GM18873 (cell line): ENCODE results near the gene SEMA4A.
A peak's percentile ranks its signal among the peaks of the same experiment; 100 is the strongest.
"Not testable (repeated sequence)": the region's sequence is repeated elsewhere in the genome, so short reads cannot be mapped to it uniquely, and the experiment has no call there.

ENCODE experiments used
- ATAC-seq: cut with Tn5 transposase; IDR thresholded peaks from one replicate; pipeline ENCODE4 v1.9.1; 2021; ENCODE audit warnings: mild to moderate bottlenecking, moderate library complexity, moderate number of reproducible peaks; ENCODE audit not compliant: unreplicated experiment, low FRiP score

SEMA4A gene

GRCh38 chr1:156190265-156190664 lies 36.9 kb downstream of the SEMA4A start:
- not testable (repeated sequence) for ATAC-seq

GRCh38 chr1:156191292-156191964 lies 38.0 kb downstream of the SEMA4A start:
- no peak for ATAC-seq

- ATAC-seq: no peak
Measured at GRCh38 chr1:156193208-156193487, 39.8 kb downstream of the SEMA4A start.

DNA sequence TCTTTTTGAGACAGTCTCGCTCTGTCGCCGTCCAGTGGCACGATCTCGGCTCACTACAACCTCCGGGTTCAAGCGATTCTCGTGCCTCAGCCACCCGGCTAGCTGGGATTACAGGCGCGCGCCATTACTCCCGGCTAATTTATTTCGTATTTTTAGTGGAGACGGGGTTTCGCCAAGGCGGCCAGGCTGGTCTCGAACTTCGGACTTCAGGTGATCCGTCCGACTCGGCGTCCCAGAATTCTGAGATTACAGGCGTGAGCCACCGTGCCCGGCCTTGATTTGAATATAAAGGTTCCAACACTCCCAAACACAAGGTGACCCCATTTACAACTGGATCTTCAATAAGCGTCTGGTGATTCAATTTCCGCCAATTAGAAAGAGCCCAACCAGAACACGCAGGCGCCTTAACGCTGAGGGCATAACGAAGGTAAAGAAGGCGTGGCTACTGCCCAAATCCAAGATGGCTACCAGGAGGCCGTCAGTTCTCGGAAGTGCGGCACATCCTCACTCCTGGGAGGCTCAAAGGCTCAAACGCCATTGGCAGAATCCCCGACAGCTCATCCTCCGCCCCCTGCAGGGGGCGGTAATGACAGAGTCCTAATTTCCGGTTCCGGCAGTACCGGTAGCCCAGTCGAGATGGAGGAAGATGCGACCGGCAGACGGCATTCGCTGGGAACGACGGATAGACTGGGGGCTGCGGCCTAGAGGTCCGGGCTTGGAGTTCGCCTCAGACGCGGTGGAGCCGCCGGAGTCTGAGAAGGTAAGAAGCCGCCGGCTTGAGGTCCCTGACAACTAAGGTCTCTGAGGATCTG lies 40.3 kb downstream of the SEMA4A start, which contains the start of gene SLC25A44:
SLC25A44 (plus strand) TSS at position 617 of the 812 bp plus-strand sequence. CDS start 5,744 bp downstream, outside the sequence.
- peak; percentile 89 for ATAC-seq

- ATAC-seq: no peak
Measured at GRCh38 chr1:156194300-156194652, 40.9 kb downstream of the SEMA4A start.

DNA sequence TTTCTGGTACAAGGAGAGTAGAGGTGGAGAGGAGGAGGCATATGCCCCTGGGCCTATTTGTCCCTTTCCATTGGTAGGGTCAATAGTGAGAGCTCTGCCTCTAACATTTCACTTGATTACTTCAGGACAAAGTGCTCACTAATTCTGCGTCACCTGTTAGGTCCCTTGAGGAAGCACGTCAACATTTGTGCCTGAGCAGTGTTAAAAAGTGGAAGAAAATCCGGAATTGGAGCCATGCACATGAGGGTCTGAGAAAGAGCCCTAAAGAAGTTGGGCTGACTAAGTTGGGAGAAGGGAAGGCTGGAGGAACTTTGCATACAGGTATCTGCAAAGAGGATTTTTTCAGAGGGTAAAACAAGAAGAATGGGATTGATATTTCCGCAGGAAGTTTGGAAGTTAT lies 42.5 kb downstream of the SEMA4A start:
- no peak for ATAC-seq

GRCh38 chr1:156196445-156196844 lies 43.1 kb downstream of the SEMA4A start:
- ATAC-seq: no peak

GRCh38 chr1:156198831-156199349 lies 45.5 kb downstream of the SEMA4A start:
- ATAC-seq: no peak

DNA sequence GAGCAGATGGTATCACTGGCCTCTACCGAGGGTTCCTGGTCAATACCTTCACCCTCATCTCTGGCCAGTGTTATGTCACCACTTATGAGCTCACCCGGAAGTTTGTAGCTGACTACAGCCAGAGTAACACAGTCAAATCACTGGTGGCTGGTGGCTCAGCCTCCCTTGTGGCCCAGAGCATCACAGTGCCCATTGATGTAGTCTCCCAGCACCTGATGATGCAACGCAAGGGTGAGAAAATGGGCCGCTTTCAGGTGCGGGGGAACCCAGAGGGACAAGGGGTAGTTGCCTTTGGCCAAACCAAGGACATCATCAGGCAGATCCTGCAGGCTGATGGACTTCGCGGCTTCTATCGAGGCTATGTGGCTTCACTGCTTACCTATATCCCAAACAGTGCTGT lies 46.7 kb downstream of the SEMA4A start:
- ATAC-seq: no peak

GRCh38 chr1:156203331-156203730 lies 49.9 kb downstream of the SEMA4A start:
- ATAC-seq: no peak

- ATAC-seq: no peak
Measured at GRCh38 chr1:156204686-156205085, 51.3 kb downstream of the SEMA4A start.

- no peak for ATAC-seq
Measured at GRCh38 chr1:156211243-156211642, 57.9 kb downstream of the SEMA4A start.

- no peak for ATAC-seq
Measured at GRCh38 chr1:156212130-156212529, 58.7 kb downstream of the SEMA4A start.

DNA sequence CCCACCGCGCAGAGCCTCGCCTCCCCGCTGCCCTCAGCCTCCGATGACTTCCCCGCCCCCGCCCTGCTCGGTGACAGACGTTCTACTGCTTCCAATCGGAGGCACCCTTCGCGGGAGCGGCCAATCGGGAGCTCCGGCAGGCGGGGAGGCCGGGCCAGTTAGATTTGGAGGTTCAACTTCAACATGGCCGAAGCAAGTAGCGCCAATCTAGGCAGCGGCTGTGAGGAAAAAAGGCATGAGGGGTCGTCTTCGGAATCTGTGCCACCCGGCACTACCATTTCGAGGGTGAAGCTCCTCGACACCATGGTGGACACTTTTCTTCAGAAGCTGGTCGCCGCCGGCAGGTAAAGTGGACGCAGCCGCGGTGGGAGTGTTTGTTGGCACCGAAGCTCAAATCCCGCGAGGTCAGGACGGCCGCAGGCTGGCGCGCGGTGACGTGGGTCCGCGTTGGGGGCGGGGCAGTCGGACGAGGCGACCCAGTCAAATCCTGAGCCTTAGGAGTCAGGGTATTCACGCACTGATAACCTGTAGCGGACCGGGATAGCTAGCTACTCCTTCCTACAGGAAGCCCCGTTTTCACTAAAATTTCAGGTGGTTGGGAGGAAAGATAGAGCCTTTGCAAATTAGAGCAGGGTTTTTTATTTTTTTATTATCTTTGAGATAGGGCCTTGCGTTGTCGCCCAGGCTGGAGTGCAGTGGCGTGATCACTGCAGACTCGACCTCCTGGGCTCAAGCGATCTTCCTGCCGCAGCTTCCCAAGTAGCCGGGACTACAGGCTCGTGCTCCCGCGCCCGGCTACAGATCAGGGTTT lies 59.7 kb downstream of the SEMA4A start, which contains the start of gene PMF1:
PMF1 (plus strand) TSS at position 175 of the 811 bp plus-strand sequence; CDS start at position 184, 9 bp downstream.
- peak; percentile 80 for ATAC-seq

- no peak for ATAC-seq
Measured at GRCh38 chr1:156213644-156213966, 60.2 kb downstream of the SEMA4A start.

DNA sequence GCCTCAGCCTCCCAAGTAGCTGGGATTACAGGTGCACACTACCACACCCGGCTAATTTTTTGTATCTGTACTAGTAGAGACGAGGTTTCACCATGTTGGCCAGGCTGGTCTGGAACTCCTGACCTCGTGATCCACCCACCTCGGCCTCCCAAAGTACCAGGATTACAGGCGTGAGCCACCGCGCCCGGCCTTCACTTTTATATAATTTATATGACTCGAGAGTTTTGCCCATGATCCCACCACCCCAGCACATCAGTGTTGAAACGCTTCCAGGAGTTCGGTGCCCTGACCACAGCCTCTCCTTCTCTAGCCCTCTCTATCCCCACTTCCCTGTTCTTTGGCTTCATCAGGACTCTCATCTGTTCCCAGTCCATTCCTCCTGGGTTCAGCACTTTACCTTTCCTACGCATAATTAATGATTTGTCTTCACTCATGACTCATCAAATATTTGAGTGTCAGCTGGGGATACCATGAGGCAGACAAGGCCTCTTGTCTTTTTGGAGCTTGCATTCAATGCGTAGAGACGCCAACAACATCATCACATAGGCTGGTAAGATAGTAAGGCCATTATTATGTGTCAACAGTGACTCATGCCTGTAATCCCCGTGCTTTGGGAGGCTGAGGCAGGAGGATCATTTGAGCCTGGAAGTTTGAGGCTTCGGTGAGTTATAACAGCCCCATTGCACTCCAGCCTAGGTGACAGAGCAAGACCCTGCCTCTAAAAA lies 60.8 kb downstream of the SEMA4A start:
- no peak for ATAC-seq

DNA sequence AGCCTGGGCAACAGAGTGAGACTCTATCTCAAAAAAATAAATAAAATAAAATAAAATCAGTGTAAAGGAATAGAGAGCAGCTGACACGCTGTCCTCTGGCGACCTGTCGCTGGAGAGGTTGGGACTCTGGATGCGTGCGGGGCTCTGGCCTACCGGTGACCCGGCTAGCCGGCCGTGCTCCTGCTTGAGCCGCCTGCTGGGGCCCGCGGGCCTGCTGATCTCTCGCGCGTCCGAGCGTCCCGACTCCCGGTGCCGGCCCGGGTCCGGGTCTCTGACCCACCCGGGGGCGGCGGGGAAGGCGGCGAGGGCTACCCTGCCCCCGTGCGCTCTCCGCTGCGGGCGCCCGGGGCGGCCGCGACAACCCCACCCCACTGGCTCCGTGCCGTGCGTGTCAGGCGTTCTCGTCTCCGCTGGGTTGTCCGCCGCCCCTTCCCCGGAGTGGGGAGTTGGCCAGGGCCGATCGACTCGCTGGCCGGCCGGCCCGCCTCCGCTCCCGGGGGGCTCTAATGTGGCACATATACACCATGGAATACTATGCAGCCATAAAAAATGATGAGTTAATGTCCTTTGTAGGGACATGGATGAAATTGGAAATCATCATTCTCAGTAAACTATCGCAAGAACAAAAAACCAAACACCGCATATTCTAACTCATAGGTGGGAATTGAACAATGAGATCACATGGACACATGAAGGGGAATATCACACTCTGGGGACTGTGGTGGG lies 63.1 kb downstream of the SEMA4A start:
- not testable (repeated sequence) for ATAC-seq

DNA sequence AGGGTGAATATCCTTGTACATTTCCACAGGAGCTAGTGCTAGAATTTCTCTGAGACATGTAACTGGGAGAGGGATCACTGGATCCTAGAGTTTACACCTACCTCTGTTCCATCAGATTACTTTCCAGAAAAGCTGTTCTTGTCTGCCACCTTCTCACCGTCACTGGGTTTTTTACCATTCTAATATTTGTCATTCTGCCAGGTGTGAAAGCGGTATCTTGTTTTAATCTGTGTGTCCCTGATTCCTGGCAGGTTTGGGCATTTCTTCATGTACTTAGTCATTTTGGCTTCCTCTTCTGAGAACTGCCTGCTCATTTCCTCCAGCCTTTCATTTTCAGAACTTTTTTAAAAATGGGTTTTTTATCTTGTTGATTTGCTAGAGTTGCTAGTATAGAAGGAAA lies 64.5 kb downstream of the SEMA4A start:
- ATAC-seq: no peak

DNA sequence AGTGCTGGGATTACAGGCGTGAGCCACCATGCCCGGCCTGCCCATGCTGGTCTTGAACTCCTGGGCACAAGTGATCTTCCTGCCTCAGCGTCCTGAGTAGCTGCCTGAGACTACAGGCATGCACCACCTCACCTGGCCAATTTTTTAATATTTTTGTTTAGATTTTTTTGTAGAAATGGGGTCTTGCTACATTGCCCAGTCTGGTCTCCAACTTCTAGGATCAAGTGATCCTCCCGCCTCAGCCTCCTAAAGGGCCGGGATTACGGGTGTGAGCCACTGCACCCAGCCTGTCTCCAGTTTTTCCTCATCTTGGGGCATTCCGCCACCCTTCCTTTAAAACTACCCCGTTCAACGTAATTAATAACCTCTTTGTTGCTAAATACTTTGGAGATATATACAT lies 66.8 kb downstream of the SEMA4A start:
- no peak for ATAC-seq
